GM12892 (cell line): ENCODE measurements around the gene RHEB.

ENCODE experiments used
- DNase-seq: peaks from one replicate; pipeline ENCODE4 v3.0.0; 2011; ENCODE audit not compliant: insufficient read length
- FAIRE-seq: peaks from 2 replicates; lab custom pipeline; 2011; peaks lifted over from hg19 to GRCh38; lab: Jason Lieb, UNC
- POLR2A ChIP-seq: IDR thresholded peaks from 2 replicates; pipeline ENCODE4 v1.6.1; 2011; ENCODE audit warnings: low read depth, low read length, control low read depth
- POLR2AphosphoS5 ChIP-seq: IDR thresholded peaks from 2 replicates; pipeline ENCODE4 v1.6.1; 2011; ENCODE audit warnings: low read depth, low read length, control low read depth
- TAF1 ChIP-seq: IDR thresholded peaks from 2 replicates; pipeline ENCODE4 v1.6.1; 2011; ENCODE audit warnings: low read depth, mild to moderate bottlenecking, control low read depth, low read length, borderline replicate concordance

RHEB gene

DNA sequence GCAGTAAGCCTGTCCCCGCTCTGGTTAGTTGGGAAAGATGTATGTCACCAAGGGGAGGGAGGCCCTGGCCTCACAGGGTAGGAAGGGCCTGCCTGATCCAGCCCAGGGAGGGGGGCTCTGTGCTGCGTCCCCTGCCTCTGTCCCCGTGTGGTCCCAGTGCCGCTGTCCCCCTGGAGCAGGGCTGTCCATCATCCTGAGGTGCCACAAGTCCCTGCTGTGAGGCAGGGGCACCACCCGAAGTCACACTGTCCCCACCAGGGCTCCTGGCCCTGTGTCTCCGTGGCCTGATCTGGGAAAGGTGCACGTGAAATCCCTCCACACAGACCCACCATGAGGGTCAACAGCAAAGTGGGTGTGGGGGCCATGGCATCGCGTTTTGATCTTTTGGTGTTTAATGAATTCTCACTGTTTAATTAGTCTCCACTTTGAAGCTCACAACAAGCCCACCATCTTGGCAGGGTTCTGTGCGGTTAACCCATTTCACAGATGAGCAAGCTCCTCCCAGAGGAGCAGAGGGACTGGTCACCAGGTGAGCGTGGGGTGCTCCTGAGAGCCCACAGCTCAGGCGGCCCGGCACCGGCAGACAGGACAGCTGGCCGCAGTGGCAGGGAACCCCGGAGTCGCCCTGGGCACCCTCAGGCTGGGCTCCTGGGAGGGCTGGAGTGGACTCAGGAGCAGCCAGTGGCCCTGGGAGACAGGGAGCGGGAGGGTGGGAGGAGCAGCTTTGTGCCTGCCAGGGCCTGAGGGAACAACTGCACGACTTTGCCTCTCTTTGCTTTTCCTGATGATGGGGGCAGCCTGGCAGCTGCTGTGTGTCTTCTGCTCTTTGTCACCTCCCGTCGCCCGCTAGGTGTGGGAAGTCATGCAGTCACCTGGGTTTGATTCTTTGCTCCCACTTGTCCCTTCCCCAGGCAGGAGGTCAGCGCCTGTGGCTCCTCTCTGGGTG lies 67.8 kb downstream of the RHEB start:
- FAIRE-seq (no peak), DNase-seq (no peak)
- TF ChIP-seq TAF1 (no peak), POLR2AphosphoS5 (no peak), POLR2A (no peak)

DNA sequence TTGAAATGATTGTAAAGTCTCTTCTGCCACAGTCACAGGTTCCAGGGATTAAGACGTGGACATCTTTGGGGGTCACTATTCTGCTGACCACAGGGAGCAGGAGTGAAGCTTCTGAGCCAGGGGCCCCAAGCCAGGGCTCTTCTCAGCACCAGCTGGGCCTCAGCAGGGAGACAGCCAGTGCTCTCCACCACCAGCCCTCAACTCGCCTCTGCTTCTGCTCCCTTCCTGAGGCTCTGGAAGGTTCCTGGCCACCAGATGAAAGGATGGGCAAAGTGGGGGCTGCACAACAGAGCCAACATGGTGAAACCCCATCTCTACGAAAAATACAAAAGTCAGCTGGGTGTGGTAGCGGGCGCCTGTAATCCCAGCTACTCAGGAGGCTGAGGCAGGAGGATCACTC lies 68.5 kb downstream of the RHEB start:
- no peak for DNase-seq
- no peak for TF ChIP-seq POLR2A
- no peak for TF ChIP-seq TAF1
- no peak for TF ChIP-seq POLR2AphosphoS5
- no peak for FAIRE-seq

GRCh38 chr7:151449990-151450389 lies 69.7 kb downstream of the RHEB start:
- FAIRE-seq, result no peak
- DNase-seq, result no peak
- no peak for TF ChIP-seq POLR2AphosphoS5
- no peak for TF ChIP-seq POLR2A
- TF ChIP-seq TAF1, result no peak

- peak; percentile 78 for DNase-seq
- TF ChIP-seq TAF1 (no peak), POLR2AphosphoS5 (no peak), POLR2A (no peak)
- peak; percentile 54 for FAIRE-seq
These were observed 71.1 kb downstream of the RHEB start for GRCh38 chr7:151448261-151449252.

DNA sequence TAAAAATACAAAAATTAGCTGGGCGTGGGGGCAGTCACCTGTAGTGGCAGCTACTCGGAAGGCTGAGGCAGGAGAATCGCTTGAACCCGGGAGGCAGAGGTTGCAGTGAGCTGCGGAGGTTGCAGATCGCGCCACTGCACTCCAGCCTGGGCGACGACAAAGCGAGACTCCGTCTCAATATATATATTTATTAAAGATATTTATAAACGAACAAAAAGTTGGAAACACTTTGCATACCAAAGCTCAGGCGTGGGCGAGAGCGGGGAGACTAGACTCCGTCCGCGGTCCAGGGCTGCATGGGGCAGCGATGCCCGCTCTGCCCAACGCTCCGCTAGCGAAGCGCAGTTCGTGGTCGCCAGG lies 71.8 kb downstream of the RHEB start:
- FAIRE-seq, result no peak

GRCh38 chr7:151447312-151447711 lies 72.4 kb downstream of the RHEB start:
- DNase-seq (no peak), FAIRE-seq (no peak)
- TF ChIP-seq POLR2AphosphoS5 (no peak), TAF1 (no peak), POLR2A (no peak)

More for the DNA sequence above, 71.8 kb downstream of the RHEB start:
- DNase-seq, result no peak
- TF ChIP-seq POLR2A (no peak), TAF1 (no peak), POLR2AphosphoS5 (no peak)

- DNase-seq (no peak), FAIRE-seq (no peak)
- no peak for TF ChIP-seq TAF1
- no peak for TF ChIP-seq POLR2A
- TF ChIP-seq POLR2AphosphoS5, result no peak
These were observed 73.3 kb downstream of the RHEB start for GRCh38 chr7:151446412-151446811.

GRCh38 chr7:151444632-151445031 lies 75.1 kb downstream of the RHEB start:
- FAIRE-seq, result no peak
- TF ChIP-seq TAF1, result no peak
- no peak for TF ChIP-seq POLR2AphosphoS5
- no peak for TF ChIP-seq POLR2A
- DNase-seq, result no peak

GRCh38 chr7:151442776-151443496 lies 76.8 kb downstream of the RHEB start:
- FAIRE-seq, result no peak
- DNase-seq, result no peak
- TF ChIP-seq TAF1 (no peak), POLR2AphosphoS5 (no peak), POLR2A (no peak)

DNA sequence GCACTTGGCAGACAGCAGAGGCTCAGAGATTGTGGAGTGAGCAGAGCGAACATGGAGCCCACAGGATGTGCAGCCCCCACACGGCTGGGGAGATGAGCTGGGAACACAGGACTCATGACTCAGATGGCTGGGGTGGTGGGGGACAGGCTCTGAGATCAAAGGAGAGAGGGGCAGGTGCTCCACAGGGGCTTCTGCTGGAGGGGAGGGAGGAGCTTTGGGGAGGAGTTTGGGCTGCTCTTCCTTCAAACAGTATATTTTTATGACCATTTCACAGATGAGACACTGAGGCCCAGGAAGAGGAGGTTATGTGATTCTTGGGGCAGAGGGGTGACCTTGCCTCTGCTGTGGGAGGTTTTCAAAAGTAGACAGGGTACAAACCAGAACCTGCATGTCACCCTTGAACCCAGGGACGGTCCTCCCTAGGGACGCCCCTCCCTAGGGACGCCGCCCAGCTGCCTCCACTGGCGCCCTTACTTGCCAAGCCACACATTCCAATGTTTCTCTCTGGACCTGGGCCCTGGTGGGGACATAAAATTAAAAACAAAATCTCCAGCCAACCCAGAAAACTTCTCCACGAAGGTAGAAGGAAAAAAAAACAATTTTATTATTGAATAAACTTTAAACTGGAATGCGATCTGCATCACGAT lies 78.8 kb downstream of the RHEB start:
- FAIRE-seq (no peak), DNase-seq (no peak)

More for the DNA sequence above, 78.8 kb downstream of the RHEB start:
- TF ChIP-seq TAF1, result no peak
